Ovary (tissue), 9 donors: ENCODE results near the gene BST2. TPM values are rescaled to one million over a fixed set of nuclear protein-coding genes. Genes with fewer than 3 reads are reported as not detected.

Experiments used
- DNase-seq, 5 donors: peaks; one replicate each; pipeline ENCODE4 v3.0.0-alpha.2; 2019 to 2020
- H3K27ac ChIP-seq, 2 donors: fragments of 200-600 bp; one replicate each; pipeline versions ENCODE4 v1.5.1 to v1.8.0; 2019 to 2022
- H3K27me3 ChIP-seq: fragments of 200-600 bp; one replicate; pipeline ENCODE4 v1.8.0; 2022
- H3K36me3 ChIP-seq: fragments of 200-600 bp; sonication (generic); one replicate; pipeline ENCODE4 v1.5.1; 2019
- H3K4me1 ChIP-seq: one replicate; pipeline ENCODE4 v1.8.1; 2013; ENCODE audit warnings: mild to moderate bottlenecking, moderate library complexity; ENCODE audit not compliant: insufficient read depth
- H3K4me3 ChIP-seq: fragments of 200-600 bp; sonication (generic); one replicate; pipeline ENCODE4 v1.5.1; 2017
- H3K9me3 ChIP-seq, 2 donors: fragments of 200-600 bp in 1 of 2; sonication (generic) in 1 of 2; one replicate each; pipeline versions ENCODE4 v1.5.1 to v1.8.1; 2013 to 2019; ENCODE audit warnings: mild to moderate bottlenecking in 1 of 2, moderate library complexity in 1 of 2
- CTCF ChIP-seq, 3 donors: fragments of 450-650 bp in 2 of 3; fragments of 200-600 bp in 1 of 3; IDR thresholded peaks; one replicate each; pipeline versions ENCODE4 v1.5.1 to v1.8.0; 2016 to 2022; ENCODE audit warnings: antibody characterized with exemption in 3 of 3, mild to moderate bottlenecking in 1 of 3
- EP300 ChIP-seq: sonication (generic); formaldehyde crosslinking; IDR thresholded peaks from one replicate; pipeline ENCODE4 v1.6.1; 2017; ENCODE audit warnings: antibody characterized with exemption
- POLR2A ChIP-seq: fragments of 450-650 bp; IDR thresholded peaks from one replicate; pipeline ENCODE4 v1.6.1; 2017; ENCODE audit warnings: antibody characterized with exemption, mild to moderate bottlenecking, moderate library complexity
- WGBS, 3 donors: extraction: QIAGEN DNeasy Blood & Tissue Kit in 1 of 3; methylation state at CpG; one replicate each; pipeline versions ENCODE4 v1.1.5 to v1.1.7; 2013 to 2017; 5-methylcytosine and 5-hydroxymethylcytosine counted together
- intact Hi-C, 4 donors: fragments of 100-400 bp; cut with DNase I; formaldehyde crosslinking; loops; one replicate each; pipeline versions ENCODE4 v1.11.0 to v1.15.1; 2022 to 2023
- polyA plus RNA-seq, 2 donors: library from polyadenylated mRNA; stranded (reverse); fragments of 200-250 nt in 1 of 2; fragments of 350-450 nt in 1 of 2; fragmentation: Illumina TruSeq in 1 of 2; extraction: RNeasy Lipid Tissue Mini Kit (QIAGEN cat#74804) in 1 of 2; gene quantifications; one replicate each; pipeline ENCODE4 v1.2.3, GENCODE V29; 2013 to 2014
- total RNA-seq, 7 donors: library from RNA; depleted of rRNA in 2 of 7; stranded (reverse); fragments of >200 nt in 2 of 7; fragmentation: NEBNext Ultra II Directional in 3 of 7; extraction: Animal tissue kit (Norgen Biotek cat#: 25700) in 3 of 7; gene quantifications; one replicate each; pipeline versions ENCODE4 v1.1.0 to v1.2.4, GENCODE V29; 2016 to 2023
- donor health status: DM: no; HTN: no; CAD: no; lungs with moderate emphysema.
- donor health status: DM: no; HTN: no; CAD: no.
- donor health status: Bipolar disorder and iron deficiency.
- donor health status: DM: yes; HTN: yes; CAD: no.
- donor health status: DM: no; HTN: no; CAD: no.
- donor health status: DM: yes; HTN: yes; CAD: no.

Gene BST2
- total and polyA plus RNA-seq, 9 donors = 207 to 760 (median 557) TPM

GRCh38 chr19:17409990-17410389 lies 4.6 kb upstream of the BST2 start:
- peak; percentile 74 to 89 (median 84) for DNase-seq
- H3K9me3 ChIP-seq = no peaks in the 10 kb centered on the region
- peaks cover 29% of the 10 kb centered on the region for H3K4me1 ChIP-seq
- WGBS, 3 donors = 17 to 21% (median 21%) methylated on average over 9 of the region's 9 CpGs
- TF ChIP-seq CTCF (IDR thresholded peaks at IDR 0.05) (no peak), EP300 (no peak), POLR2A (no peak)
- peak overlapping the region; percentile 72 to 87 for H3K27ac ChIP-seq
- no peak overlapping the region for H3K4me3 ChIP-seq
- no peaks in the 10 kb centered on the region for H3K27me3 ChIP-seq
- intact Hi-C loops = no loop called here
- H3K36me3 ChIP-seq = no peaks in the 10 kb centered on the region

- no peak for TF ChIP-seq EP300
- TF ChIP-seq POLR2A = no peak
- TF ChIP-seq CTCF (IDR thresholded peaks at IDR 0.05) = no peak
- WGBS, 3 donors = 16 to 26% (median 24%) methylated on average over 2 of the region's 2 CpGs
- intact Hi-C loops = no loop called here
- H3K27ac ChIP-seq = peak overlapping the region; percentile 78 to 87
- H3K4me3 ChIP-seq = peak overlapping the region; percentile 57
- no peaks in the 10 kb centered on the region for H3K9me3 ChIP-seq
- H3K4me1 ChIP-seq = peaks cover 18% of the 10 kb centered on the region
- no peaks in the 10 kb centered on the region for H3K27me3 ChIP-seq
- no peaks in the 10 kb centered on the region for H3K36me3 ChIP-seq
- no peak for DNase-seq
Measured at GRCh38 chr19:17406887-17407196, 1.4 kb upstream of the BST2 start.

DNA sequence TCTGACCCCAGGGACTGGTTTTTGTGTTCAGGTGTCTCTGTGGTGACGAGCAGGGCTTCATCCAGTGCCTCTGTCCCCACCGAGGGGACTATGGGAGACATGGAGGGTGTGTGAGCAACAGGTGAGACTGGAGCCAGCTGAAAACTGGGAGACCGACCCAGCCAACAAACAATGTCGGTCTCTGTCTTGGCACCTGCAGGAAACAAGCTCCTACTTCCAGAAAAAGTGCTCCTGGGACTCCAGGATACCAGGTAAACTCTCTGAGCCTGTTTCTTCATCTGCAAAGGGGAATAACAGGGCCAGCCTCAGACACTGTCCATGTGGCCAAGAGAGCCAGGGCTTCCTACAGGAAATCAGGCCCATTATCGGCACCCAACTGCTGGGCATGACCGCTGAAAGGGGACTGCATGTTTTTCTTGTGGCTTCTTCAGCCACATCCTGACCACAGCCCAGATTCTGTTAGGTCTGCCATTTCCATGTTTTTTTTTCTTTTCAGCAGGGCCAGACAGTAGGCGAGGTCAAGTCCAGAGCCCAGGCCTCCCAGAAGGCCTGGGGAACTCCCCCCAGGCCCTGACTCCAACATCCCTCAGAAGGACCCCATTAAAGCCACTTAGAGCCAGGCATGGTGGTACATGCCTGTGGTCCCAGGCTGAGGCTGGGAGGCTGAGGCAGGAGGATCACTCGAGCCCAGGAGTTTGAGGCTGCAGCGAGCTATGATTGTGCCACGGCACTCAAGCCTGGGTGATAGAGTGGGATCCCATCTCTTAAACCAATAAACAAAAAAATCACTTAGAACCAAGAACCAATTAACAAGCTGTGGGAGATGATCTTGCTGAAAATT lies 836 bp upstream of the BST2 start:
- Histone ChIP-seq H3K9me3 (no peaks in the 10 kb centered on the region), H3K36me3 (no peaks in the 10 kb centered on the region), H3K4me1 (peaks cover 17% of the 10 kb centered on the region), H3K4me3 (peak overlapping the region; percentile 57), H3K27me3 (no peaks in the 10 kb centered on the region), H3K27ac (peak overlapping the region; percentile 78 to 87)
- no peak for TF ChIP-seq EP300
- TF ChIP-seq POLR2A = no peak
- no peak for TF ChIP-seq CTCF (IDR thresholded peaks at IDR 0.05)
- intact Hi-C loops = no loop called here
- DNase-seq = no peak
- 33 to 59% (median 42%) methylated on average over 10 of the region's 10 CpGs for WGBS, 3 donors

DNA sequence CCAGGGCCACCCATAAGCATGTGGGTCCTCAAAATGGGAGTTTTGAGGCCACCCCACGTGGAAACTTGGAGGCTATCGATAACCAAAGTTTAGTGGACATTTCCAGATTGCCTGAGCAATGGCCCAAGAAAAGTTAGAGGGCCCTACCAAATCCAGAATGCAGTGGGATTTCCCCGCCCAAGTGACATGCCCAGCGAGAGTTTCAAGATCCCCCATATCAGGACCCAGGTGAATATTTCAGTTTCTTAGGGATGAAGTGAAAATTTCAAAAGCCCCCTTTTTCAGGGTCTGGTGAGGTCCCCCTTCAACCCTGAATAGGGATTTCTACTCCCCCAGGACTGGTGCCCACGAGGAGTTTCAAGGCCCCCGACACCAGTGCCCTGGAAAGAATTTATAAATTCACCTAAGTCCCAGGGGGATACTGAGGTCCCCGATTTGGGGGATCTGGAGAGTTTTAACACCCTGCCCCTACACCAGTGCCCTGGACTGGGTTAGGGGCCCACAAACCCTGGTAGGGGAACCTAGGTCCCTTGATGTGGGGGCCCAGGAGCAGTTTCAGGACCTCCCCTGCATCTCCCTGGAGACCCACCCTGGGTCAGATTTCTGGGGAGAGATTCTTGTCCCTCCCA lies 695 bp downstream of the BST2 start:
- peak overlapping the region; percentile 57 for H3K4me3 ChIP-seq
- H3K9me3 ChIP-seq = no peaks in the 10 kb centered on the region
- WGBS, 3 donors = 1 to 17% (median 6%) methylated on average over 7 of the region's 7 CpGs
- H3K27ac ChIP-seq = peak overlapping the region; percentile 87 to 97
- intact Hi-C loops = no loop called here
- no peaks in the 10 kb centered on the region for H3K36me3 ChIP-seq
- no peak for DNase-seq
- no peaks in the 10 kb centered on the region for H3K27me3 ChIP-seq
- peaks cover 17% of the 10 kb centered on the region for H3K4me1 ChIP-seq
- TF ChIP-seq POLR2A = no peak
- TF ChIP-seq EP300 = no peak
- TF ChIP-seq CTCF (IDR thresholded peaks at IDR 0.05) = no peak
